Esophagus muscularis mucosa (tissue), 4 donors: Measurements from ENCODE around the gene CCDC63. TPM values are rescaled to one million over a fixed set of nuclear protein-coding genes. Genes with fewer than 3 reads are reported as not detected.

ENCODE experiments used
- DNase-seq: peaks from one replicate; pipeline ENCODE4 v3.0.0-alpha.2; 2017; ENCODE audit errors: extremely low spot score
- H3K27ac ChIP-seq, 4 donors: fragments of 200-600 bp; sonication (generic); replicated peaks in 1 of 4; 1 replicate in 3 of 4; 2 replicates in 1 of 4; pipeline ENCODE4 v1.5.1; 2016 to 2019; ENCODE audit warnings: mild to moderate bottlenecking in 1 of 4
- H3K27me3 ChIP-seq, 4 donors: fragments of 200-600 bp; sonication (generic); one replicate each; pipeline versions ENCODE4 v1.5.1 to v1.6.0; 2016 to 2019
- H3K36me3 ChIP-seq, 4 donors: fragments of 200-600 bp; sonication (generic); one replicate each; pipeline ENCODE4 v1.5.1; 2016 to 2019
- H3K4me1 ChIP-seq, 4 donors: fragments of 200-600 bp; sonication (generic); one replicate each; pipeline ENCODE4 v1.5.1; 2016 to 2019
- H3K4me3 ChIP-seq, 4 donors: fragments of 200-600 bp; sonication (generic); 1 replicate in 2 of 4; 2 replicates in 2 of 4; pipeline ENCODE4 v1.5.1; 2016 to 2019; ENCODE audit warnings: mild to moderate bottlenecking in 4 of 4, moderate library complexity in 1 of 4
- H3K9me3 ChIP-seq, 4 donors: fragments of 200-600 bp; sonication (generic); 1 replicate in 3 of 4; 2 replicates in 1 of 4; pipeline ENCODE4 v1.5.1; 2016 to 2019
- CTCF ChIP-seq, 3 experiments: fragments of 200-600 bp in 2 of 3; fragments of 450-650 bp in 1 of 3; sonication (generic) in 2 of 3; IDR thresholded peaks; one replicate each; pipeline ENCODE4 v1.5.1; 2017 to 2019; ENCODE audit warnings: antibody characterized with exemption in 3 of 3, mild to moderate bottlenecking in 2 of 3, moderate library complexity in 1 of 3
- EP300 ChIP-seq: sonication (generic); formaldehyde crosslinking; IDR thresholded peaks from one replicate; pipeline ENCODE4 v1.6.1; 2017; ENCODE audit warnings: antibody characterized with exemption
- POLR2A ChIP-seq: fragments of 450-650 bp; IDR thresholded peaks from one replicate; pipeline ENCODE4 v1.6.1; 2017; ENCODE audit warnings: antibody characterized with exemption, moderate library complexity, mild to moderate bottlenecking, low read depth
- POLR2AphosphoS5 ChIP-seq, 2 donors: sonication (generic); formaldehyde crosslinking; IDR thresholded peaks; one replicate each; pipeline ENCODE4 v1.6.1; 2017; ENCODE audit warnings: antibody characterized with exemption in 2 of 2
- WGBS: methylation state at CpG from one replicate; pipeline ENCODE4 v1.1.5; 2018; 5-methylcytosine and 5-hydroxymethylcytosine counted together
- intact Hi-C: fragments of 100-400 bp; cut with DNase I; formaldehyde crosslinking; loops from one replicate; pipeline ENCODE4 v1.15.1; 2023
- total RNA-seq, 4 donors: library from RNA; depleted of rRNA; stranded (reverse); fragments of >200 nt; gene quantifications; one replicate each; pipeline versions ENCODE4 v1.1.0 to v1.2.1, GENCODE V29; 2016

The CCDC63 gene
- total RNA-seq, 4 donors from 2014 or later: not detected

DNA sequence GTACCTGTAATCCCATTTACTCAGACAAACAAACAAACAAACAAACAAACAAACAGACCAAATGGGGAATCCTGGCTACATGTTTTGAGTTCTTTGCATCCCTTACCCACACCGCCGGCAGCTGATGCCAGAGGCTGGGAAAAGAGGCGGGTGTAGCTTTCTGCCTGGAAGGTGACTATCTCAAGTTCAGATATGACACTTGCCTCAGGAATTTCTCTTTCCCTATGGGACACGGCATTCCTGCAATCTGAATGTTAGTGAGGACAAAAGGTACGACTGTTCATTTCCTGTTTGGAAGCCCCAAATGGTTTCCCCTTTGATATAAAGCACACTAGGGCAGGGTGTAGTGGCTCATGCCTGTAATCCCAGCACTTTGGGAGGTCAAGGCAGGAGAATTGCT is 70.7 kb downstream of the CCDC63 start:
- Histone ChIP-seq H3K4me3 (no peak overlapping the region), H3K9me3 (peaks cover 0 to 3% (median 0%) of the 10 kb centered on the region in 4 donors), H3K27ac (no peak overlapping the region), H3K27me3 (peaks cover 0 to 25% (median 0%) of the 10 kb centered on the region in 4 donors), H3K4me1 (no peaks in the 10 kb centered on the region), H3K36me3 (peaks cover 0 to 35% (median 0%) of the 10 kb centered on the region in 4 donors)
- WGBS: 69% methylated on average over 5 of the region's 5 CpGs
- intact Hi-C loops: no loop called here
- TF ChIP-seq POLR2A (no peak), POLR2AphosphoS5 (IDR thresholded peaks at IDR 0.05) (no peak), CTCF (IDR thresholded peaks at IDR 0.05) (no peak), EP300 (no peak)
- no peak for DNase-seq

- H3K4me1 ChIP-seq: no peaks in the 10 kb centered on the region
- TF ChIP-seq POLR2A: no peak
- no peak for TF ChIP-seq EP300
- no peak for TF ChIP-seq CTCF (IDR thresholded peaks at IDR 0.05)
- no peak for TF ChIP-seq POLR2AphosphoS5 (IDR thresholded peaks at IDR 0.05)
- H3K27ac ChIP-seq: no peak overlapping the region
- peaks cover 0 to 3% (median 0%) of the 10 kb centered on the region in 4 donors for H3K9me3 ChIP-seq
- intact Hi-C loops: no loop called here
- H3K27me3 ChIP-seq: peaks cover 0 to 25% (median 0%) of the 10 kb centered on the region in 4 donors
- 80% methylated on average over 7 of the region's 7 CpGs for WGBS
- H3K4me3 ChIP-seq: no peak overlapping the region
- H3K36me3 ChIP-seq: peaks cover 0 to 30% (median 0%) of the 10 kb centered on the region in 4 donors
- no peak for DNase-seq
Measured at GRCh38 chr12:110917961-110918360, 71.2 kb downstream of the CCDC63 start.

DNA sequence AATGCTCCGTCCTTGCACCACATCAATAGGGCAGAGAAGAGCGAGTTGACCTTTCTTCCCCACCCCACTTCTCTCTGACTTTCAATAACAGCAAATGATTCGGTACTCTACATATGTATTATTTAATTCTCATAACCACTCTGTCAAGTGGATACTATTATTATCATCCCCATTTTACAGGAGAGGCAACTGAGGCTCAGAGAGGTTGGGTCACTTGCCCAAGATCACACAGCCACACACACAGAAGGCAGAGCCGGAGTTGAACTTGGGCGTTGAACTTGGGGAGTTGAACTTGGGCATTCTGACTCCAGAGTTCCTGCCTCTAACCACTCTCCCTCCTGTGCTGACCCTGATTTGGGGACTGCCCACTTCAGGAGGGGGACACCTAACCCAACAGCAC is 72.9 kb downstream of the CCDC63 start:
- intact Hi-C loops: no loop called here
- no peak overlapping the region for H3K27ac ChIP-seq
- no peaks in the 10 kb centered on the region for H3K4me1 ChIP-seq
- whole genome bisulfite sequencing: 81% methylated on average over 5 of the region's 5 CpGs
- H3K4me3 ChIP-seq: no peak overlapping the region
- peaks cover 0 to 15% (median 0%) of the 10 kb centered on the region in 4 donors for H3K36me3 ChIP-seq
- TF ChIP-seq EP300 (no peak), POLR2A (no peak), CTCF (IDR thresholded peaks at IDR 0.05) (no peak), POLR2AphosphoS5 (IDR thresholded peaks at IDR 0.05) (no peak)
- DNase-seq: no peak
- H3K27me3 ChIP-seq: peaks cover 0 to 38% (median 0%) of the 10 kb centered on the region in 4 donors
- H3K9me3 ChIP-seq: peaks cover 0 to 3% (median 0%) of the 10 kb centered on the region in 4 donors

- H3K27ac ChIP-seq: no peak within 1 kb of the TSS
- H3K27me3 ChIP-seq: peaks cover 0 to 38% (median 0%) of the 10 kb centered on the region in 4 donors
- peaks cover 0 to 8% (median 0%) of the 10 kb centered on the region in 4 donors for H3K36me3 ChIP-seq
- intact Hi-C loops: no loop called here
- H3K4me3 ChIP-seq: no peak within 1 kb of the TSS
- DNase-seq: no peak
- 73% methylated on average over 22 of the region's 22 CpGs for WGBS
- H3K4me1 ChIP-seq: no peaks in the 10 kb centered on the region
- peaks cover 0 to 3% (median 0%) of the 10 kb centered on the region in 4 donors for H3K9me3 ChIP-seq
- TF ChIP-seq CTCF (IDR thresholded peaks at IDR 0.05) (no peak), EP300 (no peak), POLR2A (no peak), POLR2AphosphoS5 (IDR thresholded peaks at IDR 0.05) (no peak)
Measured at GRCh38 chr12:110920324-110920910, 73.6 kb downstream of the CCDC63 start, which contains the start of gene MYL2. Gene MYL2, minus strand, starts transcription at chr12:110920579. Its CDS starts 50 bp downstream, at chr12:110920529.

- Histone ChIP-seq H3K27ac (no peak overlapping the region), H3K27me3 (peaks cover 0 to 38% (median 0%) of the 10 kb centered on the region in 4 donors), H3K36me3 (peaks cover 0 to 3% (median 0%) of the 10 kb centered on the region in 4 donors), H3K9me3 (peaks cover 0 to under 1% (median 0%) of the 10 kb centered on the region in 4 donors), H3K4me1 (no peaks in the 10 kb centered on the region), H3K4me3 (no peak overlapping the region)
- TF ChIP-seq POLR2A (no peak), EP300 (no peak)
- no peak for DNase-seq
- 78% methylated on average over 9 of the region's 10 CpGs for WGBS
- intact Hi-C loops: no loop called here
Measured at GRCh38 chr12:110921262-110921661, 74.5 kb downstream of the CCDC63 start.
